Measurements from ENCODE around the gene LAGE3.

LAGE3 gene

GRCh38 chrX:154435171-154435733 is 43.8 kb downstream of the LAGE3 start:
- DNase-seq (ENCODE audit: low read depth), result no peak

GRCh38 chrX:154434394-154435168 is 44.5 kb downstream of the LAGE3 start:
- DNase-seq (ENCODE audit: low read depth), result no peak

- DNase-seq (ENCODE audit: low read depth), result no peak
These were observed 45.5 kb downstream of the LAGE3 start for GRCh38 chrX:154433605-154434004.

- DNase-seq (ENCODE audit: low read depth), result no peak
These were observed 46.9 kb downstream of the LAGE3 start for GRCh38 chrX:154432210-154432609.

- no peak for DNase-seq (ENCODE audit: low read depth)
These were observed 47.7 kb downstream of the LAGE3 start for GRCh38 chrX:154431341-154431740.

- no peak for DNase-seq (ENCODE audit: low read depth)
These were observed 48.2 kb downstream of the LAGE3 start for GRCh38 chrX:154430916-154431315.

- DNase-seq (ENCODE audit: low read depth), result no peak
These were observed 48.6 kb downstream of the LAGE3 start for GRCh38 chrX:154430479-154430878.

GRCh38 chrX:154429711-154430110 is 49.4 kb downstream of the LAGE3 start:
- DNase-seq (ENCODE audit: low read depth), result no peak

GRCh38 chrX:154428176-154429171 is 50.6 kb downstream of the LAGE3 start, which contains the start of gene ATP6AP1:
Gene ATP6AP1 (plus strand): TSS chrX:154428677. CDS start chrX:154428693, 16 bp downstream.
- peak; percentile 64 for DNase-seq (ENCODE audit: low read depth)
